Measurements from ENCODE around the gene MED6.

- no peak for TF ChIP-seq POLR2AphosphoS5 (IDR thresholded peaks at IDR 0.05)
- TF ChIP-seq CTCF (IDR thresholded peaks at IDR 0.05): no peak
These were observed 16.2 kb upstream of the MED6 start for GRCh38 chr14:70616646-70617045.

Data from breast epithelium (tissue), 3 donors.